OCI-LY7 (cell line): ENCODE data around the gene LYRM9.

Experiments
- CTCF ChIP-seq: fragments of 200-600 bp; sonication (generic); conservative IDR thresholded peaks from 2 replicates; pipeline ENCODE4 v1.5.1; 2014; ENCODE audit warnings: mild to moderate bottlenecking, antibody characterized with exemption, low read length, moderate library complexity, mixed read lengths
- EZH2phosphoT487 ChIP-seq: fragments of 200-600 bp; sonication (generic); IDR thresholded peaks from 2 replicates; pipeline ENCODE4 v1.6.1; 2018; ENCODE audit warnings: low read depth, borderline replicate concordance, mild to moderate bottlenecking, mixed run types, antibody characterized with exemption, low read length, moderate library complexity, mixed read lengths

GRCh38 chr17:27921077-27921476, 27.9 kb upstream of the LYRM9 start:
- TF ChIP-seq CTCF (no peak), EZH2phosphoT487 (no peak)
